Liver (tissue), 9 donors: ENCODE measurements around the gene CCL5. TPM values are rescaled to one million over a fixed set of nuclear protein-coding genes. Genes with fewer than 3 reads are reported as not detected.
A peak's percentile ranks its signal among the peaks of the same experiment; 100 is the strongest.
"Not testable (repeated sequence)": the region's sequence is repeated elsewhere in the genome, so short reads cannot be mapped to it uniquely, and the experiment has no call there.

Source experiments
- DNase-seq: peaks from one replicate; pipeline ENCODE4 v3.0.0-alpha.2; 2017; ENCODE audit warnings: low spot score
- H3K27ac ChIP-seq, 2 donors: one replicate each; pipeline ENCODE4 v1.7.0; 2013; ENCODE audit warnings: inconsistent platforms in 2 of 2, low read length in 2 of 2, control low read depth in 1 of 2, low read depth in 1 of 2, mild to moderate bottlenecking in 1 of 2
- H3K27me3 ChIP-seq, 4 donors: one replicate each; pipeline versions ENCODE4 v1.6.1 to v1.7.0; 2013; ENCODE audit warnings: low read length in 3 of 4, inconsistent platforms in 1 of 4, mild to moderate bottlenecking in 1 of 4, moderate library complexity in 1 of 4; ENCODE audit not compliant: control insufficient read depth in 4 of 4, insufficient read depth in 4 of 4
- H3K36me3 ChIP-seq, 4 donors: one replicate each; pipeline versions ENCODE4 v1.6.1 to v1.7.0; 2013; ENCODE audit warnings: low read length in 3 of 4, mild to moderate bottlenecking in 3 of 4, low read depth in 1 of 4, moderate library complexity in 1 of 4; ENCODE audit not compliant: control insufficient read depth in 4 of 4, insufficient read depth in 3 of 4
- H3K4me1 ChIP-seq, 4 donors: one replicate each; pipeline versions ENCODE4 v1.6.1 to v1.7.0; 2013; ENCODE audit warnings: low read length in 3 of 4, mild to moderate bottlenecking in 3 of 4, moderate library complexity in 1 of 4; ENCODE audit not compliant: control insufficient read depth in 4 of 4, insufficient read depth in 4 of 4
- H3K4me3 ChIP-seq, 3 donors: one replicate each; pipeline versions ENCODE4 v1.6.1 to v1.7.0; 2013; ENCODE audit warnings: low read length in 3 of 3, control low read depth in 1 of 3, low read depth in 1 of 3, mild to moderate bottlenecking in 1 of 3
- H3K9ac ChIP-seq, 2 donors: one replicate each; pipeline ENCODE4 v1.7.0; 2013; ENCODE audit warnings: low read length in 2 of 2, mild to moderate bottlenecking in 2 of 2, moderate library complexity in 2 of 2, control low read depth in 1 of 2, low read depth in 1 of 2
- H3K9me3 ChIP-seq, 4 donors: one replicate each; pipeline versions ENCODE4 v1.6.1 to v1.7.0; 2013; ENCODE audit warnings: low read length in 3 of 4; ENCODE audit not compliant: control insufficient read depth in 4 of 4
- CTCF ChIP-seq: fragments of 150-350 bp; IDR thresholded peaks from 2 replicates; pipeline ENCODE4 v1.5.1; 2017; ENCODE audit warnings: improper control_type of control experiment, low read depth, low read length; ENCODE audit not compliant: missing input control
- EGR1 ChIP-seq, 2 donors: IDR thresholded peaks; 2 replicates each; pipeline ENCODE4 v1.6.1; 2016 to 2018; ENCODE audit warnings: antibody characterized with exemption in 2 of 2, low read depth in 2 of 2
- FOXA1 ChIP-seq: IDR thresholded peaks from 2 replicates; pipeline ENCODE4 v1.6.1; 2016; ENCODE audit warnings: antibody characterized with exemption
- FOXA2 ChIP-seq: IDR thresholded peaks from 2 replicates; pipeline ENCODE4 v1.6.1; 2016; ENCODE audit warnings: antibody characterized with exemption
- HNF4A ChIP-seq, 2 donors: conservative IDR thresholded peaks; 2 replicates each; pipeline ENCODE4 v1.6.1; 2016; ENCODE audit warnings: antibody characterized with exemption in 2 of 2, mild to moderate bottlenecking in 2 of 2
- HNF4G ChIP-seq: IDR thresholded peaks from 2 replicates; pipeline ENCODE4 v1.6.1; 2016; ENCODE audit warnings: antibody characterized with exemption
- RAD21 ChIP-seq, 2 donors: IDR thresholded peaks; 2 replicates each; pipeline ENCODE4 v1.6.1; 2016; ENCODE audit warnings: antibody characterized with exemption in 2 of 2, mild to moderate bottlenecking in 2 of 2
- RXRA ChIP-seq, 2 donors: IDR thresholded peaks; 2 replicates each; pipeline ENCODE4 v1.6.1; 2017 to 2018; ENCODE audit warnings: antibody characterized with exemption in 2 of 2, mild to moderate bottlenecking in 1 of 2
- SP1 ChIP-seq: IDR thresholded peaks from 2 replicates; pipeline ENCODE4 v1.6.1; 2018; ENCODE audit warnings: antibody characterized with exemption, mild to moderate bottlenecking
- WGBS: extraction: QIAGEN DNeasy Blood & Tissue Kit; methylation state at CpG from one replicate; pipeline ENCODE4 v1.1.7; 2013; 5-methylcytosine and 5-hydroxymethylcytosine counted together
- polyA plus RNA-seq, 2 donors: library from polyadenylated mRNA; stranded (reverse) in 1 of 2; unstranded in 1 of 2; fragments of 200-250 nt in 1 of 2; fragments of >200 nt in 1 of 2; fragmentation: Nextera tagmentation in 1 of 2; extraction: Ambion mirVana in 1 of 2; gene quantifications; one replicate each; pipeline versions ENCODE4 v1.2.1 to v1.2.3, GENCODE V29; 2013 to 2015
- total RNA-seq, 2 donors: library from RNA; depleted of rRNA; stranded (reverse); fragments of >200 nt; gene quantifications; one replicate each; pipeline ENCODE4 v1.2.3, GENCODE V29; 2014
- TF ChIP-seq, protein P1 (sequence below): IDR thresholded peaks from 2 replicates; pipeline ENCODE4 v1.6.1; 2016; ENCODE audit warnings: antibody characterized with exemption, mild to moderate bottlenecking
- donor health status: healthy.
- donor health status: healthy.
- donor health status: healthy.
- donor health status: healthy.
- donor health status: healthy.

CCL5 gene
- total and polyA plus RNA-seq, 4 donors, result 1.7 to 4.7 (median 2.5) TPM

- WGBS, result 80% methylated on average over 11 of the region's 11 CpGs
- Histone ChIP-seq H3K4me3 (no peak overlapping the region), H3K4me1 (peaks cover 0 to 5% (median 0%) of the 10 kb centered on the region in 4 donors), H3K9me3 (no peaks in the 10 kb centered on the region), H3K9ac (no peak overlapping the region), H3K27ac (no peak overlapping the region), H3K36me3 (no peaks in the 10 kb centered on the region), H3K27me3 (no peaks in the 10 kb centered on the region)
- DNase-seq, result no peak
- TF ChIP-seq CTCF, result no peak
- TF ChIP-seq EGR1 (IDR thresholded peaks at IDR 0.05; ENCODE audit: low read depth in 2 of 2), result no peak
- no peak for TF ChIP-seq RAD21 (IDR thresholded peaks at IDR 0.05)
- TF ChIP-seq, protein P1, sequence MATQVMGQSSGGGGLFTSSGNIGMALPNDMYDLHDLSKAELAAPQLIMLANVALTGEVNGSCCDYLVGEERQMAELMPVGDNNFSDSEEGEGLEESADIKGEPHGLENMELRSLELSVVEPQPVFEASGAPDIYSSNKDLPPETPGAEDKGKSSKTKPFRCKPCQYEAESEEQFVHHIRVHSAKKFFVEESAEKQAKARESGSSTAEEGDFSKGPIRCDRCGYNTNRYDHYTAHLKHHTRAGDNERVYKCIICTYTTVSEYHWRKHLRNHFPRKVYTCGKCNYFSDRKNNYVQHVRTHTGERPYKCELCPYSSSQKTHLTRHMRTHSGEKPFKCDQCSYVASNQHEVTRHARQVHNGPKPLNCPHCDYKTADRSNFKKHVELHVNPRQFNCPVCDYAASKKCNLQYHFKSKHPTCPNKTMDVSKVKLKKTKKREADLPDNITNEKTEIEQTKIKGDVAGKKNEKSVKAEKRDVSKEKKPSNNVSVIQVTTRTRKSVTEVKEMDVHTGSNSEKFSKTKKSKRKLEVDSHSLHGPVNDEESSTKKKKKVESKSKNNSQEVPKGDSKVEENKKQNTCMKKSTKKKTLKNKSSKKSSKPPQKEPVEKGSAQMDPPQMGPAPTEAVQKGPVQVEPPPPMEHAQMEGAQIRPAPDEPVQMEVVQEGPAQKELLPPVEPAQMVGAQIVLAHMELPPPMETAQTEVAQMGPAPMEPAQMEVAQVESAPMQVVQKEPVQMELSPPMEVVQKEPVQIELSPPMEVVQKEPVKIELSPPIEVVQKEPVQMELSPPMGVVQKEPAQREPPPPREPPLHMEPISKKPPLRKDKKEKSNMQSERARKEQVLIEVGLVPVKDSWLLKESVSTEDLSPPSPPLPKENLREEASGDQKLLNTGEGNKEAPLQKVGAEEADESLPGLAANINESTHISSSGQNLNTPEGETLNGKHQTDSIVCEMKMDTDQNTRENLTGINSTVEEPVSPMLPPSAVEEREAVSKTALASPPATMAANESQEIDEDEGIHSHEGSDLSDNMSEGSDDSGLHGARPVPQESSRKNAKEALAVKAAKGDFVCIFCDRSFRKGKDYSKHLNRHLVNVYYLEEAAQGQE, result no peak
- TF ChIP-seq HNF4G, result no peak
- no peak for TF ChIP-seq RXRA (IDR thresholded peaks at IDR 0.05)
- TF ChIP-seq FOXA1, result no peak
- no peak for TF ChIP-seq SP1
Observed at GRCh38 chr17:35900708-35901480, 20.7 kb upstream of the CCL5 start.

DNA sequence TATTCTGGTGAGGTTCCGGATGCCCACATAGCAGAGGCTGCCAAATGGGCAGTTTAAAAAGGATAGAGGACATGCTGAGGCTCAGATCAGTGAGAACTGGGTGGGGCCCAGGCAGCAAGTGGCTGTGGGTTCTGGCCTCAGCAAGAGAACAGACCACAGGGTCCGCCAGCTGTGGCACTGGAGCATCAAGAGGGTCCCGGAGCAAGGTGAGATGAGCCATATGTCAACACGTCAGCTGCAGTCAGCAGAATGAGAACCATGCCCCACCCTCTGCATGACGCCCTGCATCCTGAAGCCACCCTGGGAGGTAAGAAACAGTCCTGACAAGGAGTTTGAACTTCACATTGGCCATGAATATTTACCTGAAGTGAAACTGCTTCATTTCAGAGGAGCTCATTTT is 20.1 kb upstream of the CCL5 start:
- Histone ChIP-seq H3K27ac (no peak overlapping the region), H3K4me3 (no peak overlapping the region), H3K9me3 (no peaks in the 10 kb centered on the region), H3K27me3 (no peaks in the 10 kb centered on the region), H3K4me1 (peaks cover 0 to 5% (median 0%) of the 10 kb centered on the region in 4 donors), H3K36me3 (no peaks in the 10 kb centered on the region), H3K9ac (no peak overlapping the region)
- TF ChIP-seq HNF4A (conservative IDR thresholded peaks at IDR 0.05), result no peak
- 86% methylated on average over 5 of the region's 5 CpGs for WGBS
- no peak for DNase-seq

GRCh38 chr17:35898283-35899070 is 18.3 kb upstream of the CCL5 start:
- Histone ChIP-seq H3K27ac (no peak overlapping the region), H3K4me3 (no peak overlapping the region), H3K36me3 (no peaks in the 10 kb centered on the region), H3K4me1 (peaks cover 0 to 5% (median 0%) of the 10 kb centered on the region in 4 donors), H3K9ac (no peak overlapping the region), H3K9me3 (no peaks in the 10 kb centered on the region), H3K27me3 (no peaks in the 10 kb centered on the region)
- TF ChIP-seq HNF4A (conservative IDR thresholded peaks at IDR 0.05), result peak; percentile 45 to 51
- no peak for TF ChIP-seq FOXA2
- TF ChIP-seq CTCF, result no peak
- peak; percentile 12 to 31 for TF ChIP-seq RAD21 (IDR thresholded peaks at IDR 0.05)
- no peak for DNase-seq
- 49% methylated on average over 6 of the region's 6 CpGs for WGBS

GRCh38 chr17:35897772-35898171 is 17.6 kb upstream of the CCL5 start:
- H3K9ac ChIP-seq, H3K9me3 ChIP-seq, H3K36me3 ChIP-seq, H3K27me3 ChIP-seq, H3K4me3 ChIP-seq, H3K4me1 ChIP-seq, H3K27ac ChIP-seq, DNase-seq: not testable (repeated sequence)
- WGBS, result 97% methylated on average over 7 of the region's 7 CpGs
